Cerebellar cortex (tissue), 1 donor: Measurements from ENCODE around the gene EPB41L4B.
"Not testable (repeated sequence)": the region's sequence is repeated elsewhere in the genome, so short reads cannot be mapped to it uniquely, and the experiment has no call there.

Experiments
- DNase-seq: peaks from one replicate; pipeline ENCODE4 v3.0.0-alpha.2; 2015; ENCODE audit warnings: low spot score

Gene EPB41L4B

DNA sequence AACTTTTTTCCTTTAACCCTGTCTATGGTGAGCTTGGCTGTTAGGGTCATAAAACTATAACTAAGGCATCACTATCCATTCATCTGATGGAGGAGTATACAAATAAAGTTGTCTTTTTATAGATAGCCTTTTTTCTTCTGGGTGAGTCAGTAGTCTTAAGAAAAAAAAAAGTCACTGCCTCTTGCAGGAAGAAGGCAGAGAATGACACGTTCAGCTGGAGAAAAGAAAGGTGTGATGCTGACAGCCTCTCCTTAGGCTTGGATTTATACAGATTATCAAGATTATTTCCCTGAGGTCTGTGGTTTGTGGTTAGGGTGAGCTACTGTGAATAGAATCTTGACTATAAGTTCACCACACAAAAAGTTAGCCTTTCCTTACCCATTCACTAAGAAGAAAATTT is 23.0 kb downstream of the EPB41L4B start:
- no peak for DNase-seq

DNA sequence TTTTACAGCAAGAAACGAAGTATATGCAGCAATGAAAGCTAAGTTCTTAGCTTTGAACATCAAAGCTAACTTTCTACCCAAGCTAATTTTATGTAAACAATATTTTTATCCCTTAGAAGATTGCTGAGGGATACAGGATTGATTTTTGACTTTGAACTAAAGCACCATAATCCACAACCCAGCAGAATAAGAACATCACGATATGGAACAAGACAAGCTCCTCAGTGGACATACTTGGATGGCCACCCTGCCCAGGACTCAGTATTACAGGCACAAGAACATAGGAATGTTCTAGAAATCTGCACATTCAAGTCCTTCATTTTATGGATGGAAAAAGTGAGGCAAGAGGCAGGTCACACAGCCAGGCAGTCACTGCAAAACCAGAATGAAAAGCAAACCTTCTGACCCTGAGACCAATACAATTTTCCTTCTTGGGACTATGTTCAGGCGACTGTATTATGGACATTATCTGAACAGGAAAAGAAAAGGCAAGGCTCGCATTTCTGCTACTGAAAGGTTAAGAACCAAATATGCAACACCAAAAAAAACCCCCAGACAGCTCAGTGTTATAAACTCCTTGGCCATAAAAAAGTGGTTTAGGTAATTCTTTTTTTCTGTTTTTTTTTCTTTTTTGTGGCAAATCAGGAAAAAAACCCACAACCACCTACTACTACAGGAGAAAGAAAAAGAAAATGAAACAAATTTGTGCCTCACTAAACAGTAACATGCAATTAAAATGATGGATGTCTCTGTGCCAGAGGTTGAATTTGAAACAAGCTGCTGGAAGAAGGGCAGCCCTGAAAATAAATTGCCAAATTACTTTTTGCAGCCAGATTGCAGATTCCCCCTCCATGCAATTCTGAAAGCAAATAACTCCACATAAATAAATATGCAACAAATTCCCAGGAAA is 25.4 kb downstream of the EPB41L4B start:
- DNase-seq, result no peak

DNA sequence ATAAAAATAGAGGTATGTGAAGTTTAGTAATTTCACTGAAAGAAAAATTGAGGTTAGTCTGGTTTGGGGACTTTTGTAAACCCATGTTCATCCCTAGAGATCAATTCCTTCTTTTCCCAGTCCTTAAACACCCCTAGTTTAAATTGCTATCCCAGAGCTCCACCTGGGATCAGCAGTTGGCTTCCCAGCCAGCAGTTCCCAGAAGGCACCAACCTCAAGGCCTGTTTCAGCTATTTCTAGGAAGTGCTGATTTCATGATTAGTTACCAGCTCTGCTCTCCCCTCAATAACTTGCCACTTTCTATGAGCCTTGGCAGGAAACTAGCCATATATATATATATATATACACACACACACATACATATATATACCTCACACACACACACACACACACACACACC is 30.5 kb downstream of the EPB41L4B start:
- no peak for DNase-seq

DNA sequence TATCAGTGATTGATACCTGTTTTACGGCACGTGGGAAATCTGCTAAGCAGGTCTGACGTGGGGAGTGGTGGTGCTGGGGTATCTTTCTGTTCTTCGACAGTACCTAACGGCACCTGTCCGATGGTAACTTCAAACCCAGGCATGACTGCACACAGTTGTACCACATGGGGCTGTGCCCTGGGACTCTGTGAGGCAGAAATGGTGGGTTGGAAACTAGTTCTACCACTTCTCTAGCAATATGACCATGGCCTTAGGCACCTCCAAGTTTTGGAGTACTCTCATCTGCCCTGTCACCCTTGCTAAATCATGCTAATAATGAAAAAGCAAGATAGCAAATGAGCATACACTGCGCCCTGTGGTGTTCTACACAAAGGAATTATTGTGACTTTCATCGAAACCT is 30.9 kb downstream of the EPB41L4B start:
- DNase-seq, result no peak

DNA sequence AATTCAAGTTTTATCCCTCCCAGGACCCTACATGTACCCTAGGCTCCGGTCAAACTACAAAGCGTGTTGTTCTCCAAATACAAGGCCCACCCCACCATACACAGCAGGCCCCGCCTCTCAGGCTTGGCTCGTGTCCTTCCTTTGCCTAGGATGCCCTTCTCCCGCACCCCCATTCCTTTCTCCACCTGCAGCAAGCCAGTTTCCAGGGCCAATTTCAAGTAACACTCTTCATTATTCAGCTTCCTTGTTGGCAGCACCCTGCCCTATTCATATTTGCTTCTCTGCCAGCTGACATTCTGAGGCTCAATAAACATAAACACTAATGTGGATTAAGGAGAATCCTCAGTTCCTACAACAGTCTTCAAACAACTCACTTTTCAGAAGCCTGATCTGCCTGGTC is 31.7 kb downstream of the EPB41L4B start:
- no peak for DNase-seq

DNA sequence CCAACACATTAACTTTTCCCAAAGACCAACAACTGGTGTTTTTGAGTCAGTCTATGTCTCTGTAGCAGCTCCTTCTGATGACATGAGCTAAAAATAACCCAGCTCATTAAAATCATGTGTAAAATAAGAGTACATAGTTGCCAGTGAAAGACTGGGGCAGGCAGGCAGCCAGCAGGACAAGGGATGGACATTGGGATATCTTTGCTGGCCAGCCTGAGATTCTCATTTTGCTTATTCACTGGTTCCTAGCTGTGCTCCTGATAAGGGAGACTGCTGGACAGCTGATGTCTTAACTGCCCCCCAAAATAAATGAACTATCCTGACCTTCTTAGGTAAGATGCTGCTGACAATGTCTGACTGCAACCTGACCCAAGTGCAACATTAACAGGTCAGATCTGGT is 33.9 kb downstream of the EPB41L4B start:
- no peak for DNase-seq

DNA sequence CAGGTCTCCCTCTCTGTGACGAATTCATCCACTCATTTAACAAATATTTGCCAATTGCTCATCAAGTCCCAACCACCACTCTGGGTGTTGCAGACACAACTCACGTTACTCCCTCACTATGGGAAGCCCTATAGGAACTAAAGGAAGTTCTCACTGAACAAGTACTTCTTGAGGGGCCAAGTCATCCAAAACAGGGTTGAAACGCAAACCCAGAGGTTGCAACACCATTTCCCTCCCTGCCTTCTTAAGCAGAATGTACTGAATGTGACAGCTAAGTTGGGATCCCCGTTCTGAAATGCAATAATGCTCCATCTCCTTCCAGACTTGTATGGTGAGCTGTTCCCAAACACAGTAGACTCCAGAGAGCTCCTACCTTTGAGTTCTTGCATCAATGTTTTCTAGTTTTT is 34.3 kb downstream of the EPB41L4B start:
- no peak for DNase-seq

DNA sequence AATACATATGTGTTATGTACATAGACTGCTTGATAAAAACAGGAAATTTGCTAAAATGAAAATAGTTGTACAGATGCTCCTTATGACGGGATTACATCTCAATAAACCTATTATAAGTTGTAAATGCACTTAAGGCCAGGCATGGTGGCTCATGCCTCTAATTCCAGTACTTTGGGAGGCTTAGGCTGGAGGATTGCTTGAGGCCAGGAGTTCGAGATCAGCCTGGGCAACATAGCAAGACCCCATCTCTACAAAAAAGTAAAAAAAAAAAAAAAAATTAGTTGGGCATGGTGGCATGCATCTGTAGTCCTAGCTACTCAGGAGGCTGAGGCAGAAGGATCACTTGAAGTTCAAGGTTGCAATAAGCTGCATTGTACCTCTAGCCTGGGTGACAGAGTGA is 37.2 kb downstream of the EPB41L4B start:
- DNase-seq, result not testable (repeated sequence)

DNA sequence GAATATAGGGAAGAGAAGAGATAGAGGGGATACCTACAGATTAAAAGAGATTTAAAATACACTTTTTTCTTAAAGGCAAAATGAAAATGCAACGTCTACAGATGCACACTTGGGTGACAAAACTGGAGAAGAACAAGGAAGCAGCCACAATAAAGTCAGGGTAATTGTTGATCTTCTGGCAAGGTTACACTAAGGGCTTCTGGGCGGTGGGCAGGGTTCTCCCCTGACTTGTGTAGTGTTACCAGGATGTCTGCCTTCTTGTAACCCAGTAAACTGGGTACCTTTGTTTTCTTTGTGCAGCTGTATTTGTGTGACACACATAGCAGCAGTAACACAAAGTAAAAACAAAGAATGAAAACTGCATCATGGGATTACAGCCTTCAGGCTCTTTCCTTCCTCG is 37.8 kb downstream of the EPB41L4B start:
- no peak for DNase-seq

DNA sequence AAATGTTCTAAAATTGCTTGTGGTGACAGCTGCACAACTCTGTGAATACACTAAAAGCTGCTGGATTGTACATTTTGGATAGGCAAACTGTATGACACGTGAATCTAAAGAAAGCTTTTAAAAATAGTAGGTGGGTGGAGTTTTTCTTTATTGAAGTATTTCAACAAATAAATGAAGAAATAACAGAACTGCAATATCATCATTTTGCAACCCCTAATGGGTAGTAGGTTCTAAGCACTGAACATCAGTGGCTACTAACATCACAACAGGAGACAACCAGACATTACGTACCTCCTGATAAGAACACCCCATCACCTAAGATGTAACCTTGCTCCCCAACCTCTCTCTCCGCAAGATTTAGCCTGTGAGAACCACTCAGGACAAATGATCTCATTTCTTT is 38.6 kb downstream of the EPB41L4B start:
- no peak for DNase-seq

DNA sequence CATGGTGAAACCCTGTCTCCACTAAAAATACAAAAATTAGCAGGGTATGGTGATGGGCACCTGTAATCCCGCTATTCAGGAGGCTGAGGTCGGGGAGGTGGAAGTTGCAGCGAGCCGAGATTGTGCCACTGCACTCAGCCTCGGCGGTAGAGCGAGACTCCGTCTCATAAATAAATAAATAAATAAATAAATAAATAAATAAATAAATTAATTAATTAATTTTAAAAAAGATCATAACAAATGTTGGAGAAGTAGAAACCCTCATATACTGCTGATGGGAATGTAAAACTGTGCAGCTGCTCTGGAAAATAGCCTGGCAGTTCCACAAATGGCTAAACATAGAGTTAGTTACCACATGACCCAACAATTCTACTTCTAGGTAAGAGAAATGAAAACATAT is 39.3 kb downstream of the EPB41L4B start:
- DNase-seq, result no peak

DNA sequence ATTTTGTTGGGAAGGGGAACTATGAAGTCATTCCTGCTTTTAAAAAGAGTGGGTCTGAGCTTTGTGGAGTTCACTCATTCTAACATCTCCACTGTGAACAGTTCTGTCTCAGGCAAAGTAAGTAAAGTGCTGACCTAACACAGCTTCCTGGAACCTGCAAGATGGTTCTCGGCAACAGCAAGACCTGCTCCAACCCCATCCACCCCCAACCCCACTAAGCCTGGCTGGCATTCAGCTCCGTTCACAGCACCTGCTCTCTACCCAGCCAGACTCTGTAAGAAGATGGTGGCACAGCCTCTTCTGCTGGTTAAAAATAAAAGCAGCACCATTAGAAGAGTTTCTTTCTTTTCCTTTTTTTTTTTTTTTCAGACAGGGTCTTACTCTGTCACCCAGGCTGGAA is 42.0 kb downstream of the EPB41L4B start:
- no peak for DNase-seq

DNA sequence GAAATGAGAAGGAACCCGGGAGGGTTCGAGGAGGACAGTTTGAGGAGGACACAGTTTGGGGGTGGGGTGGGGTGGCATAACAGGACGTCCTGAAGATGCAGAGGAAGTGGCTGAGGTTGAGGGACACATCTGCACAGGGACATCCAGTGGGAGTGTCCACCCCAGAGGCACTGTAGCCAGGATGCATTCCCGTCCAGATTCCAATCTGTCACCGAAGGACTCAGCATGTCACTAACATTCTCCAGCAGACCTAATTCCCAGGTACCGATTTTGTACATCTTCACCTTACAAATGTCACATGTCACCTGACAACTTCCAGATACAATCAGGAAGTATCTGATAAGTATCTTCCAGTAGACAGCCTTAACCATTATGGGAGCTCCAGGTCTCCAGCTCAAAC is 42.6 kb downstream of the EPB41L4B start:
- DNase-seq, result no peak

DNA sequence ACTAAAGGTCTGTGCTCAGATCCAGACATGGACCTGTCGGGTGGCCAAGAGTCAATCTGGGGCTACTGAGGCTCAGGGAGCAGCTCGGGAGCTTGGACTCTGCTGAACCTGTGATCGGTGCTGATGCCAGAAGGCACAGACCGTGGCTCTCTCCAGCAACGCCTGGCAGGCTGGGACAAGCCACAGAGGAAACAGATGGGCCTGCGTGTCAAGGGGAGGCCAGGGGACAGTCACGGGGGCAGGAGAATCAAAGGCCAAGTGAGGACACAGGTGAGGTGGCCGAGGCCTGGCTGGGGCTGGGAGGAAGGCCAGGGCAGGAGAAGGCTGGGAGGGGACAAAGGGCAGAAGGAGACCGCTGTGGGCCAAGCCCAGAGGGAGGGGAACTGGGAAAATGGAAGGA is 43.4 kb downstream of the EPB41L4B start:
- DNase-seq, result peak; percentile 94

DNA sequence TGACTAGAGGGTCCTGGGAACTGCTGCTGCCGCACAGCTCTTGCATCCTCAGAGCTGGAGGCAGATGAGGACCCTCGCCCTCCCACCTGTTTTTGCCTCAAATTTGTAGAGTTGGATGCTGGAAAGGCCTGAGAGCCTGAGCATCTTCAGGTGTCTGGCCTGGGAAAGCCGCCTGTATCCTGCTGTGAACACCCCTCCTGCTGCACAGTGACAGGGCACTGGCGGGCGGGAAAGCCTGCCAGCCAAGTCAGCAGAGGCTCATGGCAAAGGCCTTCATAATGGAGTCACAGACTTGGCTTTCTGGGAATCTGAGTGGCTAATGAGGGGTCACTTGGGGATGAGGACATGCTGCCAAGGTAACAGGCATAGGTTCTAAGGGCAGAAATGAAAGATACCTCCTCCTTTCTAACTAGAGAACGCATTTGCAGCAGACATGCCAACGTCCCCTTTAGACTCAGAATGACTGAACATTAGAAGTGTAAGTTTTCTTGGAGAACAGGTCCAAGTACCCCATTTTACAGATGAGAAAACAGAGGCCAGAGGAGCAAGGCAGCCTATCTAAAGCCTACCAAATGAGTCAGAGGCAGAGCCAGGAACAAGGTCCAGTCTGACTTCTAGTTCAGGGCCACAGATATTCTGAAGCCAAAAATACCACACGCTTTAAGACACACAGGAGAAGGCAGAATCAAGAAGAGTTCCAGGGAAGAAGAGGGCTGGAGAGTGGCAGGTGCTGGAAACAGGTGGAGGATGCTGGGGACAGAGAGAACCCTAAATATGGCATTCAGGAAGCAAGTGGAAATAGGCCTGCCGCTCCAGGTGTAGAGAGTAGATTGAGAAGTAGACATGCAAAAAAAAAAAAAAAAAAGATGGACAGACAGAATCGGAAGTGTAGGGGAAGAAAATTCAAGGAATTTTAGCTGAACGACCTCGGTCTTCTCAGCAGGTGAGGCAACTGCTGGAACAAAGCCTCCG is 44.1 kb downstream of the EPB41L4B start:
- DNase-seq, result peak; percentile 72

DNA sequence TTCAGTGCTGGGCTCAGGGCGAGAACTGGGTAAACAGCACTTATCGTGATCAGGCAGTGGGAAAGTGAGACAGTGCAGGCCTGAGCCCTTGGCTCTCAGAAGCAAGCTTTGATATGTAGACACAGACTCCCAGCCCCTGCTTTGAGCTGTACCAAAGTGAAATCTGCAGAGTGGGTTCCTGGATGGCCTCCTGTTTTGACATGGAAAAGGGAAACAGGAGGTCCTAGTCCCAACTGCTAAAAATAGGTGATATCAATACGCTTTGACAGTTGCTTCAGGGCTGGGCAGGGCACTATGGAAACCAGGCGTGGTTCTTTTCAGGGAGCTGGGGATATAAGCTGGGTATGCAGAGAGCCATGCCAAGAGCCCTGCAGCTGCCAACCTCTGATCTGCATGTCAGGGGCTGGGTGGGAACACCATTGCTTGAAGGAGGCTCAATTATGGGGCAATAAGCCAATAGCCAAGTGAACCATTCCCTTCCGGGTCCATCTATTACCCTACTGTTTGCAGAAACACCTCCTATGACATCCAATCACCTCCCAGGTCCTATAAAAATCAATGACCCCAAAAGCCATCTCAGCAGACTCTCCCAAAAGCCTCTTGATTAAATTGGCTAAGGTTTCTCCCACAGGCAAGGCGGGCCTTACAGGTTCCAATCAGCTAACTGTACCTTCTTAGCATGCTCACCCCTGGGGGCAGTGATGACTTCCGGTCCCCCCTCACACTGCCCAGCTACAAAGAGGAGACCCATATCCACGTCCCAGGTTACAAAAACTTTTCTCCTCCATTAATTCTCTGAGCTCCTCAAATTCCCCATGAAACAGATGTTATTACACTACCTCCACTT is 45.8 kb downstream of the EPB41L4B start:
- no peak for DNase-seq

DNA sequence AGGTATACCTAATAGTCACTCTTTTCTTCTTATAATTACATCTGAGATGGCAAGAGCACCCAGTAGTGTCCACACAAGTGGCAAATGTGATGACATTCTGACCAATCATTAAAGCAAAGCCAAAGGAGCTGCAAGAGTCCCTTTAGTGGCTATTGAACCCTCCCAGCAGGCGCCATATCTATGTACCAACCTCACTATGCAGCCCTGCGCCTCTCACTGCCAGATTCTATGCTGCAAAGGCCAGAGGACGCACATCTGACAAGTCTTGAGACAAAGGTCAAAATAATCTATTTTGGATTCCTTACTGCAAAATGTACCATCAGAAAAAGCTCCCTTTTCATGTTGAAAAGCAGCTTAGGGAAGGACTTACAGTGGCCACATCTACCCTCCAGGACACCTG is 47.0 kb downstream of the EPB41L4B start:
- DNase-seq, result no peak

DNA sequence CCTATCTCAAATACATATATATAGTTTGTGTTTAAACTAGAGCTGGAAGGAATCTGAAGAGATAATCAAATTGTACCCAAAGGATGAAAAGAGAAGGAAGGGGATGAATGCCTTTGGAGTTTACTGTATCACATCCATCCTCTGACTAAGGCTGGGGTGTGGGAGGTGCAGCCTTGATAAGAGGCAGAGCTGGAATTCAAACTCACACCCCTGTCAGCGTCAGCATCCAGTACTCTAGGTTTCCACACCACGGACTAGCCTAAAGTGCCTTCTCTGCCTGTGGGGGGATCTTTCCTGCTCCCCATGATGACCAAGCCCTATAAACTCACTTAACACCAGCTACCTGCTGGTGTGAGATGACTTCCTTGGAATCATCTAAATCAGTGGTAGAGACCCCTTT is 48.1 kb downstream of the EPB41L4B start:
- DNase-seq, result no peak

DNA sequence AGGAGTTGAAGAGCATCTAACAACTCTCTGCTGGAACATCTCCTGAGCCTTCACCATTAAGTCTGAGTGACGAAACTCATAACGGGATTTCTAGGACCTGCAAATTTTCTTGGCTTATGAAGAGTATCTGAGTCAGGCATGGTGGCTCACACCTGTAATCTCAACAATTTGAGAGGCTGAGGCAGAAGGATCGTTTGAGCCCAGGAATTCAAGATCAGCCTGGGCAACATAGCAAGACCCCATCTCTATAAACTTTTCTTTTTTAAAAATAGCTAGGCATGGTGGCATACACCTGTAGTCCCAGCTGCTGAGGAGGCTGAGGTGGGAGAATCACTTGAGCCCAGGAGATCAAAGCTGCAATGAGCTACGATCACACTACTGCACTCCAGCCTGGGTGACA is 48.8 kb downstream of the EPB41L4B start:
- DNase-seq, result no peak

DNA sequence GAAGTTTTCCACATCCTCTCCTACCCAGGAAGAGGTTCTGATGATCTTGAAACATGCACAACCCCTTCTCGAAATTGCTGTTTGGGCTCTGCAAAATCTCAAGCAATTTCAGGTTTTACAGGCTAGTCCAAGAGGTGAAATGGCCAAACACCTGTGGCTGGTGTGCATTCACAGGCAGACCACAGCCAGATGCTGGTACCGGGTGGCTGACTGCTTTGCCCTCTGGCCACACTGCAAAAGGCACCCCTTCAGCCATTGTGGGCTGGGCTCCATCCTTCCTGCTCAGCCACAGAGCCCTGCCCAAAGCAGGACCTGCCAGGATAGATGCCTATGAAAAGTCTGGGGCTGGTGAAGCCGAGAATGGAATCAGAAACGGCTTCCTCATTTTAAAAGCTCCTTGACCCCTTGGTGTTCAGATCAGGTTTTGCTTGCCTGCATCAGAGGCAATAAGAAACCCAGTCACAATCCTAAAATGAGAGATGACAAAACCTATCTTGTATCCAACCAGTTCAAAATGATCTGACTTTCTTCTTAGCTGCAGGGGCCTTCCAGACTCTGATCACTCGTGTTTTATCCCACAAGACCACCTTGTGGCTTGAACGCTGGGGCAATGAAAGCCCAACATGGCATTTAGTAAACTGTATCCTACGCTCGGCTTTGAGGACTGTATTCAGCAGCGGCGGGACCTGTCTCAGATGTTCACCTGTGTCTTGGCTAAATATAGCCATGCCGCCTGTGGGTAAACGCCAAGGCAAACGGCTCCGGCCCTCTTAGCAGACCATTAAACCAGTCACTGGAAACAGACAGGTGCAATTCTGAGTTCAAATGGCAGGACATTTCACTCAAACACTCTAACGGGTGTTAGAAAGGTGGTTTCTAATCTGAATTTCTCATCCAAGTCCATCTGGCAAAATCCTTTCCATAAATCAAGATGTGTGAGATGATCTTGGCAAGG is 49.6 kb downstream of the EPB41L4B start:
- DNase-seq, result peak; percentile 16

DNA sequence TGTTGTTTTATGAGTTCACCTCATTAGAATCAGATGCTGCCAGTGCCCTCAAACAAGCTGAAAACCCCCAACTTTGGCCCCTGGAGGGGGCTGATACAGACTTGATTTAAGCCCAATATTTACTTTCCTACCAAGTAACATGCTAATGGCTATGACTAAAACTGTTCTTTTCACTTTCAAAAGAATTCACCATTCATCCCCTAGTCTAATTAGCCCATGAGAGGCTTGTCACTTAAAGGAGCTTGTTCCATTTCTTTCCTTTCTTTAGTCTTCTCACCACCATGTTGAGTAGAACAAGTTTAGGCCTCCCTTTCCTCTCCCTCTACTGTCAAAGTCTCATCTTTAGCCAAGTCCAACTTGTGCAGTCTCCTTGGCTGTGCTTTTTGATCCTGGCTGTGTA is 50.4 kb downstream of the EPB41L4B start:
- DNase-seq, result no peak
